SU-DHL-6 (cell line): Measurements from ENCODE around the gene BCL2.
"Not testable (repeated sequence)": the region's sequence is repeated elsewhere in the genome, so short reads cannot be mapped to it uniquely, and the experiment has no call there.

ENCODE experiments used
- CTCF ChIP-seq: fragments of 200-600 bp; sonication (generic); IDR thresholded peaks from one replicate; pipeline ENCODE4 v1.5.1; 2017; ENCODE audit warnings: antibody characterized with exemption, mild to moderate bottlenecking, low read length, moderate library complexity; ENCODE audit not compliant: insufficient read depth, poor library complexity, severe bottlenecking
- EZH2phosphoT487 ChIP-seq: fragments of 200-600 bp; sonication (generic), shearing (Covaris generic); conservative IDR thresholded peaks from 2 replicates; pipeline ENCODE4 v1.6.1; 2018; ENCODE audit warnings: mild to moderate bottlenecking, antibody characterized with exemption, low read length, moderate library complexity, mixed read lengths

GRCh38 chr18:63201456-63201855, 118.1 kb downstream of the BCL2 start:
- not testable (repeated sequence) for TF ChIP-seq CTCF, EZH2phosphoT487
